ENCODE results near the gene IKZF1.

- no peak for TF ChIP-seq CTCF (IDR thresholded peaks at IDR 0.05)
- TF ChIP-seq POLR2A (IDR thresholded peaks at IDR 0.05): no peak
These were observed 9.4 kb upstream of the IKZF1 start for GRCh38 chr7:50295133-50295532.

All from right lobe of liver (tissue), 4 donors.